ENCODE results near the gene CDKN2AIPNL. TPM values are rescaled to one million over a fixed set of nuclear protein-coding genes. Genes with fewer than 3 reads are reported as not detected.
"Not testable (repeated sequence)": the region's sequence is repeated elsewhere in the genome, so short reads cannot be mapped to it uniquely, and the experiment has no call there.

Gene CDKN2AIPNL
- total RNA-seq, 6 experiments from 2014 or later, result 5.1 to 10.8 (median 7.8) TPM

GRCh38 chr5:134423376-134423775 is 11.7 kb upstream of the CDKN2AIPNL start:
- TF ChIP-seq POLR2A (IDR thresholded peaks at IDR 0.05) (no peak), CTCF (IDR thresholded peaks at IDR 0.05) (no peak)
- Histone ChIP-seq H3K27me3 (no peaks in the 10 kb centered on the region), H3K36me3 (no peaks in the 10 kb centered on the region), H3K4me3 (no peak overlapping the region), H3K27ac (no peak overlapping the region), H3K4me1 (no peaks in the 10 kb centered on the region), H3K9me3 (no peaks in the 10 kb centered on the region)
- intact Hi-C loops (cut with DNase I), result no loop called here
- 95% methylated on average over 2 of the region's 2 CpGs for WGBS (ENCODE audit: insufficient coverage, low coverage, low lambda C conversion rate, missing lambda C conversion rate)
- ATAC-seq (no peak), DNase-seq (no peak)

GRCh38 chr5:134422791-134423365 is 11.2 kb upstream of the CDKN2AIPNL start:
- 89% methylated on average over 7 of the region's 7 CpGs for WGBS (ENCODE audit: insufficient coverage, low coverage, low lambda C conversion rate, missing lambda C conversion rate)
- Histone ChIP-seq H3K36me3 (no peaks in the 10 kb centered on the region), H3K9me3 (no peaks in the 10 kb centered on the region), H3K4me3 (no peak overlapping the region), H3K4me1 (peaks cover 0 to 3% (median 0%) of the 10 kb centered on the region in 4 donors), H3K27ac (no peak overlapping the region), H3K27me3 (no peaks in the 10 kb centered on the region)
- DNase-seq, result no peak
- ATAC-seq, result no peak
- intact Hi-C loops (cut with DNase I), result no loop called here
- TF ChIP-seq CTCF (IDR thresholded peaks at IDR 0.05) (no peak), POLR2A (IDR thresholded peaks at IDR 0.05) (no peak)

GRCh38 chr5:134421038-134421437 is 9.4 kb upstream of the CDKN2AIPNL start:
- ATAC-seq; DNase-seq; H3K27me3 ChIP-seq; H3K9me3 ChIP-seq; H3K36me3 ChIP-seq; intact Hi-C loops (cut with DNase I); H3K27ac ChIP-seq; H3K4me3 ChIP-seq: not testable (repeated sequence)
- H3K4me1 ChIP-seq, result peaks cover 0 to 21% (median 9%) of the 10 kb centered on the region in 4 donors
- WGBS (ENCODE audit: insufficient coverage, low coverage, low lambda C conversion rate, missing lambda C conversion rate), result 84% methylated on average over 3 of the region's 4 CpGs

- DNase-seq (no peak), ATAC-seq (no peak)
- no peaks in the 10 kb centered on the region for H3K9me3 ChIP-seq
- no peak overlapping the region for H3K27ac ChIP-seq
- TF ChIP-seq POLR2A (IDR thresholded peaks at IDR 0.05) (no peak), CTCF (IDR thresholded peaks at IDR 0.05) (no peak)
- no peaks in the 10 kb centered on the region for H3K36me3 ChIP-seq
- H3K4me1 ChIP-seq, result peaks cover 0 to 21% (median 9%) of the 10 kb centered on the region in 4 donors
- H3K4me3 ChIP-seq, result no peak overlapping the region
- WGBS (ENCODE audit: insufficient coverage, low coverage, low lambda C conversion rate, missing lambda C conversion rate), result 87% methylated on average over 1 of the region's 2 CpGs
- H3K27me3 ChIP-seq, result no peaks in the 10 kb centered on the region
- intact Hi-C loops (cut with DNase I), result no loop called here
Observed at GRCh38 chr5:134420343-134420742, 8.7 kb upstream of the CDKN2AIPNL start.

- no peak overlapping the region for H3K4me3 ChIP-seq
- H3K27ac ChIP-seq, result no peak overlapping the region
- DNase-seq (no peak), ATAC-seq (no peak)
- 94% methylated on average over 3 of the region's 3 CpGs for WGBS (ENCODE audit: insufficient coverage, low coverage, low lambda C conversion rate, missing lambda C conversion rate)
- H3K9me3 ChIP-seq, result no peaks in the 10 kb centered on the region
- no peak for TF ChIP-seq POLR2A (IDR thresholded peaks at IDR 0.05)
- no peak for TF ChIP-seq CTCF (IDR thresholded peaks at IDR 0.05)
- peaks cover 0 to 21% (median 9%) of the 10 kb centered on the region in 4 donors for H3K4me1 ChIP-seq
- no peaks in the 10 kb centered on the region for H3K36me3 ChIP-seq
- intact Hi-C loops (cut with DNase I), result loop anchor here in 1 of 2 donors (10.0 kb wide), 1 partner anchor 116 kb away; no protein-coding TSS in a partner anchor
- no peaks in the 10 kb centered on the region for H3K27me3 ChIP-seq
Observed at GRCh38 chr5:134418958-134419357, 7.3 kb upstream of the CDKN2AIPNL start.
